22Rv1 (cell line): ENCODE data around the gene ANKZF1.

ENCODE experiments used
- H3K27ac ChIP-seq: fragments of 450-650 bp; 2 replicates; pipeline ENCODE4 v1.5.1; 2017
- ZFX ChIP-seq: fragments of 450-650 bp; IDR thresholded peaks from 2 replicates; pipeline ENCODE4 v1.6.1; 2017; ENCODE audit warnings: antibody characterized with exemption, borderline replicate concordance
- TF ChIP-seq, protein P1 (sequence below): fragments of 450-650 bp; IDR thresholded peaks from 2 replicates; pipeline ENCODE4 v1.5.1; 2017; ENCODE audit warnings: mild to moderate bottlenecking

ANKZF1 gene

GRCh38 chr2:219282375-219282774, 52.8 kb downstream of the ANKZF1 start:
- TF ChIP-seq, protein P1, sequence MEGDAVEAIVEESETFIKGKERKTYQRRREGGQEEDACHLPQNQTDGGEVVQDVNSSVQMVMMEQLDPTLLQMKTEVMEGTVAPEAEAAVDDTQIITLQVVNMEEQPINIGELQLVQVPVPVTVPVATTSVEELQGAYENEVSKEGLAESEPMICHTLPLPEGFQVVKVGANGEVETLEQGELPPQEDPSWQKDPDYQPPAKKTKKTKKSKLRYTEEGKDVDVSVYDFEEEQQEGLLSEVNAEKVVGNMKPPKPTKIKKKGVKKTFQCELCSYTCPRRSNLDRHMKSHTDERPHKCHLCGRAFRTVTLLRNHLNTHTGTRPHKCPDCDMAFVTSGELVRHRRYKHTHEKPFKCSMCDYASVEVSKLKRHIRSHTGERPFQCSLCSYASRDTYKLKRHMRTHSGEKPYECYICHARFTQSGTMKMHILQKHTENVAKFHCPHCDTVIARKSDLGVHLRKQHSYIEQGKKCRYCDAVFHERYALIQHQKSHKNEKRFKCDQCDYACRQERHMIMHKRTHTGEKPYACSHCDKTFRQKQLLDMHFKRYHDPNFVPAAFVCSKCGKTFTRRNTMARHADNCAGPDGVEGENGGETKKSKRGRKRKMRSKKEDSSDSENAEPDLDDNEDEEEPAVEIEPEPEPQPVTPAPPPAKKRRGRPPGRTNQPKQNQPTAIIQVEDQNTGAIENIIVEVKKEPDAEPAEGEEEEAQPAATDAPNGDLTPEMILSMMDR = no peak
- TF ChIP-seq ZFX = no peak
- H3K27ac ChIP-seq = no peak overlapping the region

GRCh38 chr2:219282943-219283581, 53.5 kb downstream of the ANKZF1 start:
- no peak overlapping the region for H3K27ac ChIP-seq
- TF ChIP-seq, protein P1 = no peak
- TF ChIP-seq ZFX = no peak

GRCh38 chr2:219284501-219285372, 55.1 kb downstream of the ANKZF1 start:
- no peak overlapping the region for H3K27ac ChIP-seq
- TF ChIP-seq, protein P1 = no peak

GRCh38 chr2:219285373-219285735, 55.7 kb downstream of the ANKZF1 start:
- TF ChIP-seq, protein P1 = no peak
- TF ChIP-seq ZFX = no peak
- no peak overlapping the region for H3K27ac ChIP-seq

GRCh38 chr2:219285894-219286425, 56.4 kb downstream of the ANKZF1 start:
- no peak overlapping the region for H3K27ac ChIP-seq

More at GRCh38 chr2:219285894-219286425, 56.4 kb downstream of the ANKZF1 start:
- TF ChIP-seq, protein P1 = no peak
- TF ChIP-seq ZFX = no peak
